COLO668 (cell line): ENCODE measurements around the gene SLC12A4.
A peak's percentile ranks its signal among the peaks of the same experiment; 100 is the strongest.
"Not testable (repeated sequence)": the region's sequence is repeated elsewhere in the genome, so short reads cannot be mapped to it uniquely, and the experiment has no call there.

Source experiments
- DNase-seq: peaks from one replicate; lab custom pipeline; 2025; ENCODE audit not compliant: unreplicated experiment; lab: John Stamatoyannopoulos, UW

The SLC12A4 gene

DNA sequence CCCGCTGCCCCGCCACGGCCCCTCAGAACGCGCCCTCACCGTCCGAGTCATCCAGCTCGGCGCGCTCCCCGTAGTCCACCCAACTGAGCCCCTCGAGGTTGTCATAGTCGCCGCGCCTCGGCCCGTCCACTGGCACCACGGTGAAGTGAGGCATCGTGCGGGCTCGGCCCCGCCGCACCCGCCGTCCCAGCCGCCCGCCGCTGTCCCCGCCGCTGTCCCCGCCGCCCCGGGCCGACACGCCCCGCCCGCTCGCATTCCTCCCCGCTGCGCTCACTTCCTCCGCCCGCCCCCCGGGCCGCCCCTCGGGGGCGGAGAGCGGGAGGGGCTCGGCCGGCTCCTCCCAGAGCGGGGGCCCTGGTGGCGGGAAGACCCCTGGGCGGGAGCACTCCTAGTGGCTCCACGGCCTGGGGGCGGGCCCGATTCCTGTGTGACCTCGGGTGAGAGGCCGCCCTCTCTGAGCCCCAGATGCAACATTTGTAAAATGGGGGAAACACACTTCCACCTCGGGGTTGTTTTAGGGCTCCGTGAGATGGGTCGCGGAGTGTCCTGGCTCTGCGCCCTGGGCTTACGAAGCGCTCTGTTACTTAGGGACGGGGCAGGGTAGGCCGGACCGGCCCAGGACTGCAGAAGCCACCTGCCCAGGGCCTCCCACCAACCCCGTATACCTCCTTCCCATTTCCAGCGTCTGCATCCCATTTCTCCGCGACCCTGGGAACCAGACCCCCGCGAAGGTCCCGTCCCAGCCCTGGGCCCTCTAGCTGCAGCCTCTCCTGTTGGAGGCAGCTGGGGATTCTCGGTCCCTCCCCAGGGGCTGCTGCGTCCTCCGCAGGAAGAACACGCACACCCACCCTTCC lies at the start of gene SLC12A4:
SLC12A4 (minus strand) TSS at position 238 of the 854 bp plus-strand sequence; CDS start at position 154, 84 bp downstream.
- DNase-seq: peak; percentile 37

DNA sequence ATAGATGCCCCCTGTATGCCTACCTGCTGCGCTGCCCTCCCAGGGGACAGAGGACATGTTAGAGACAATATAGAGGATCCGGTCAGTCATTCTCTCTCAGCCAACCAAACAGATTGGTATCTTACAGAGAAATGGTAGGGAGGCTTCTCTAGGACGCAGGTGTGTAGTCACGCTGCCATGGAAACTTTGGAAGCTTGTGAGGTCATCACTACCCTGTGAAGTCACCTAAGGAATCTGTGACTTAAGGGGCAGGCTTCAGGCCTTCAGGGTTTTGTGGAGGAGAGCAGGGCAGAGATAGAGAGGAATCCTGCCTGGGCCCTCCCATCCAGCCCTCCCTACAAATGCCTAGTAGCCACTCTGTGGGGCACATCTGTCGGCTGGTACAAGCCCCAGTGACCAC lies 47.2 kb upstream of the SLC12A4 start, which contains the start of gene DPEP2NB:
DPEP2NB (minus strand) TSS at position 231 of the 400 bp plus-strand sequence; CDS start at position 90, 141 bp downstream.
- DNase-seq: no peak

DNA sequence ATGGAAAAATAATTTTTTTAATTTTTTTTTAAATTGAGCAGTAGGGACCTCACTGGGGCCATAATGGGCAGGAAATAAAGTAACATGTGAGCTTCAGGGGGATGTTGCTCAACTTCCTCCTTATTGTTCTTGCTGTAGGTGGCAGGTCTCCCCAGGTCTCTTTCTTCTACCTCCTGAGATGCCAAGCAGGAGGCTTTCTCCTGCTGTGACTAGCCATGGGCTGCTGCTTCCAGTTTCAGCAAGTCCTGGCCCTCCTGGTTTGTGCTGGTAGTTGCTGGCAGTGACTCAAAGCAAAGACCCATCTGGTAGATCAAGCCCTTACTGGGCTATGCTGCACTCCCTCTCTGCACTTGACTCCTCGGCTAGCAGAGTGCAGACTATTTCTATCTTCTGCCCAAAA lies 45.0 kb upstream of the SLC12A4 start:
- no peak for DNase-seq

DNA sequence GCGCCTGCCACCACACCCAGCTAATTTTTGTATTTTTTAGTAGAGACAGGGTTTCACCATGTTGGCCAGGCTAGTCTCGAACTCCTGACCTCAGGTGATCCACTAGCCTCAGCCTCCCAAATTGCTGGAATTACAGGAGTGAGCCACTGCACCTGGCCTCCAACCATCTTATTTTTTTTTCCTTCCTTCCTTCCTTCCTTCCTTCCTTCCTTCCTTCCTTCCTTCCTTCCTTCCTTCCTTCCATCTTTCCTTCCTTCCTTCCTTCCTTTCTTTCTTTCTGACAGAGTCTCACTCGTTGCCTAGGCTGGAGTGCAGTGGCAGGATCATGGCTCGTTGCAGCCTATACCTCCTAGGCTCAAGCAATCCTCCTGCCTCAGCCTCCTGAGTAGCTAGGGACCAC lies 41.4 kb upstream of the SLC12A4 start:
- not testable (repeated sequence) for DNase-seq

DNA sequence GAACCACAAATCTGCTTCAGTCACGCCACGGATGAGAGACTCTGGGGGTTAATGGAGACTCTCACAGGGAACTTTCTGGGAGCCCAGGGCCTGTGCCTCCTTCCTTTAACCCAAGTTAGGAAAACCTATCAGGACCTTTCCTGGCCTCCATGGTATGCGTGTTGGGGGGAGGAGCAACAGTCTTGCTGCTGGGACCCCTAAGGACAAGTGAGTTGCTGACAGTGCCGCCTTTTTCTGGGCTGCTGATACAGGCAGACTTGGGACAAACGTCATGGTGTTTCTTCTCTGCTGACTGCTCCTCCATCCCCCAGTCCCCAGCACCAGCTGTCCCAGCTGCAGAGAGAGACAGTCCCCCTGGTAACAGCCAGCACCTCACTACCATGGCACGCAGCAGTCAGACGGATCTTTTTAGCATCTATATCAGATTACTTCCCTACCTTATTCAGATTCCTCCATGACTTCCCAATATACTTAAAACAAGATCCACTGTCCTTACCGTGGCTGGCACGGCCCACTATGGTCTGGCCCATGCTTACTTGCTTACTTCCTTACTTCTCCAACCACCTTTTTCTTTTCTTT lies 40.8 kb upstream of the SLC12A4 start:
- no peak for DNase-seq

DNA sequence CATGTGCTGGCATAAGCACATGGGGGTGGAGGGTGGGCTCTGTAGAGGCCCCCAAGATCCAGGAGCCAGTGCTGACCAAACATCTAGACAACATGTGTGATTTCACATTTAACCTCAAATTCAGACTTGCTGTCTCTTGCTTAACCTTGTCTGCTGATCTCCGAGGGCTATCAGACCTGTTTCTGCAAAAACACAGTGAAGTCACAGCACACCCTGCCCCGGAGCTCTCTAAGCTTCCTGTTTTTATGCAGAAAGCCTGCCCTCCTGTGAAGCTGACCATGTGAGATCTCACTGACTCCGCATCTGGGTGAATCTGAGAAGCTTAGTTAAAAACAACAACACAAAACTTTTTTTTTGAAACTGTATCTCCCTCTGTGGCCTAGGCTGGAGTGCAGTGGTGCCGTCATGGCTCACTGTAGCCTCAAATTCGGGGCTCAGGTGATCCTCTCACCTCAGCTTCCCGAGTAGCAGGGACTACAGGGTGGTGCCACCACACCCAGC lies 37.4 kb upstream of the SLC12A4 start:
- no peak for DNase-seq

DNA sequence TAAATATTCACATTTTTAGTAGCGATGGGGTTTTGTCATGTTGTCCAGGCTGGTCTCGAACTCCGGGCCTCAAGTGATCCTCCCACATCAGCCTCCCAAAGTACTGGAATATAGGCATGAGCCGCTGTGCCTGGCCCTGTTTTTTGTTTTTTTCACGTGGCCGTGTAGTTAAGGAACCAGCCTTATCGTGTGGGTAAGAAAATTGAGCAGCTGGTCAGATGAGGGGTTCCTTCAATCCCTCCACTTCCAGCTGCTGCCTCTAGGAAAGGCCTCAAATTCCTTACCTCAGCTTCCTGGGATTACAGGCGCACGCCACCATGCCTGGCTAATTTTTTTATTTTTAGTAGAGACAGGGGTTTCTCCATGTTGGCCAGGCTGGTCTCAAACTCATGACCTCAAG lies 36.8 kb upstream of the SLC12A4 start:
- DNase-seq: no peak

DNA sequence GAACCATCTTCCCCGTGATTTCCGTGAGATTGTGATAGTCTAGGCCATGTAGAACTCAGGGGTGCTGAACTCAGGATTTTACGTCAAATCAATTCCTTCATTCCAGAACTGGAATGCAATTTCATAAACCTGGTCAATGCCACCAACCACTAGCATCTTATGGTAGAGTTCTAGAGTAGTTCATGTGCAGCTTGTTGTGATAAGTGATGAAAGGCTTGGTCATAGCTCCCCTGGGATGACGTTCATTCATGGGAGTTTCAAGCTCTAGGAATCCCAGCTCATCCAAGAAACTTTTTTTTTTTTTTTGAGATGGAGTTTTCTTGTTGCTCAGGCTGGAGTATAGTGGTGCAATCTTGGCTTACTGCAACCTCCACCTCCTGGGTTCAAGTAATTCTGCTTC lies 34.6 kb upstream of the SLC12A4 start:
- DNase-seq: no peak

DNA sequence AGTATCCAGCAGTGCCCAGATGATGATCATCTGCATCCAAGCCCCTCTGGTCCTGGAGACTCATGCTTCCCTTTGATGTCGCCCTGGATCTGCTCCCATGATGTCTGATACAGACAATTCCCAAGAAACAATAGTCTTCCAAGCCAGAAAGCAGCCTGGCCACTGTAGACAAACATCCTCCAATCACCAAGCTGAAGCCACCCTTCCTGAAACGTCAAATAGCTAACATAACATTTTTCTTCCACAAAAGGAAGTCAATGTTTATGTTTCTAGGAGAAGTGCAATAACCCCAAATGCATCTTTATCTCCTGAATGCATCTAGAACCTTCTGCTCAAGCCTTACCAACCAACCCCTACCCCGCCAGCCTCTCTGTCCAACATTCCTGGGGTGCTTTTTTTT lies 32.0 kb upstream of the SLC12A4 start:
- DNase-seq: no peak

DNA sequence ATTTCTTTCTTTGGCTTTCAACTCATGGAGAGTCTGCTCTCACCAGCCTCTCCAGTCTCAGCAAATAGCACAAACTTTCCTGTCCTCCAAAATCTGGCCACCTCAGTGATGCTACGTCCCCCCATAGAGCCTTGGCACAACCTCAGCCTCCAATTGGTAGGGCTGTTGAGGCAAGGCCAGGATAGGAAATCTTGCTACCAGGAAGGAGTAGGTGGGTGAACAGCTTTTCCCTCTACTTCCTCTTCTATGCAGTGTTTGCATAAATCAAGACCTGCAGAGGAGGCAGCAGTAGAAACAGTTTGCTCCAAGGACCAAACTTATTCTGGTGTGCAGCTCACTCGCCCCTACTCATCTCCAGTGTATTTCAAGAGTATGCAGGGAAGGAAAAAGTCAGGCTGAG lies 31.5 kb upstream of the SLC12A4 start:
- DNase-seq: no peak

DNA sequence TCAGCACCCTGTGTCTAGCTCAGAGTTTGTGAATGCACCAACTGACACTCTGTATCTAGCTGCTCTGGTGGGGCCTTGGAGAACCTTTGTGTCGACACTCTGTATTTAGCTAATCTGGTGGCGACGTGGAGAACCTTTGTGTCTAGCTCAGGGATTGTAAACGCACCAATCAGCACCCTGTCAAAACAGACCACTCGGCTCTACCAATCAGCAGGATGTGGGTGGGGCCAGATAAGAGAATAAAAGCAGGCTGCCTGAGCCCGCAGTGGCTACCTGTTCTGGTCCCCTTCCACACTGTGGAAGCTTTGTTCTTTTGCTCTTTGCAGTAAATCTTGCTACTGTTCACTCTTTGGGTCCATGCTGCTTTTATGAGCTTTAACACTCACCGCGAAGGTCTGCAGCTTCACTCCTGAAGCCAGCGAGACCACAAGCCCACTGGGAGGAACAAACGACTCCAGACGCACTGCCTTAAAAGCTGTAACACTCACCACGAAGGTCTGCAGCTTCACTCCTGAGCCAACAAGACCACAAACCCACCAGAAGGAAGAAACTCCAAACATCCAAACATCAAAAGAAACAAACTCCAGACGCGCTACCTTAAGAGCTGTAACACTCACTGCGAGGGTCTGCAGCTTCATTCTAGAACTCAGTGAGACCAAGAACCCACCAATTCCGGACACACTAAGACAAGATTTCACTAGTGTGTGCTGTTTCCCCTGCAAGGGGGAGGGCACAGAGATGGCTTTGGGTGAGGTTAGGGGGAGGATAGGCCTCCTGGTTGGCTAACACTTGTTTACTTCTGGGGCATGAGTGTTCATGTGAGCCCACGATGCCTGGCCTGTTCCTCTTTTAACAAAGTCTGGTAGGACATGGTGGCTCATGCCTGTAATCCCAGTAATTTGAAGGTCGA lies 30.6 kb upstream of the SLC12A4 start, which contains the start of gene DPEP2:
DPEP2 (minus strand) TSS at position 706 of the 910 bp plus-strand sequence. CDS start 6,272 bp downstream, outside the sequence.
- DNase-seq: not testable (repeated sequence)

DNA sequence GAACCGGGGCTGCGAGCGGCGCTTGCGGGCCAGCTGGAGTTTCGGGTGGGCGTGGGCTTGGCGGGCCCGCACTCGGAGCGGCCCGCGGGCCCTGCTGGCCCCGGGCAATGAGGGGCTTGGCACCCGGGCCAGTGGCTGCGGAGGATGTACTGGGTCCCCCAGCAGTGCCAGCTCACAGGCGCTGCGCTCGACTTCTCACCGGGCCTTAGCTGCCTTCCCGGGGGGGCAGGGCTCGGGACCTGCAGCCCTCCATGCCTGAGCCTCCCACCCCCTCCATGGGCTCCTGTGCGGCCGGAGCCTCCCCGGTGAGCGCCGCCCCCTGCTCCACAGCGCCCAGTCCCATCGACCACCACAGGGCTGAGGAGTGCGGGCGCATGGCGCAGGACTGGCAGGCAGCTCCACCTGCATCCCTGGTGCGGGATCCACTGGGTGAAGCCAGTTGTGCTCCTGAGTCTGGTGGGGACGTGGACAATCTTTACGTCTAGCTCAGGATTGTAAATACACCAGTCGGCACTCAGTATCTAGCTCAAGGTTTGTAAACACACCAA lies 29.9 kb upstream of the SLC12A4 start:
- DNase-seq: not testable (repeated sequence)

DNA sequence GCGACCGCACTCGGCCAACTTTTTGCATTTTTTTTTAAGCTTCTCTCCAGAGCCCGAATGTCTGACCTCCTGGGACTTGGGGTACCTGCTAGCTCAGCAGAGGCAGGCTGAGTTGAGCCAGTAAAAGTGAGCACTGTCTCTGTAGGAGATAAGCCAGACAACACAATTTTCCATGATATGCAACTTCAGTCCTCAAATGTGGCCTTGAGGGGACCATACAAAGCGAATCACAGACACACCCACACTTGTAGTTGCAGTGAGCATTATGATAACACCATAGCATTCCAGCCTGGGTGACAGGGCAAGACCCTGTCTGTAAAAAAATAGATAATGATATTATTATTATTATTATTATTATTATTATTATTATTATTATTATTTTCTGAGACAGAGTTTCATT lies 28.2 kb upstream of the SLC12A4 start:
- no peak for DNase-seq

DNA sequence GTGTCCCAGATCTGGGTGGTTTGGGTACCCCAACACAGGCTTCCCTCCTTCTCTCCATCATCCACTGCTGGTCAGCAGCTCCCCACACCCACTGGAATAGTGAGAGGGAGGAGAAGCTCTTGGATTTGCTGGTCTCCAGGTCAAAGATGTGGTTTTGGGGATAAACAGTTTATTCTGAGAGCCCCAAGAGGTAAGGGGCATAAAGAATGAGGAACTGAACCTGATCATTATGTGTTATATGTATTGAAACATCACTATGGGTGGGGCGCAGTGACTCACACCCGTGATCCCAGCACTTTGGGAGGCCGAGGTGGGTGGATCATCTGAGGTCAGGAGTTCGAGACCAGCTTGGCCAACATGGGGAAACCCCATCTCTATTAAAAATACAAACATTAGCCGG lies 27.0 kb upstream of the SLC12A4 start:
- no peak for DNase-seq

DNA sequence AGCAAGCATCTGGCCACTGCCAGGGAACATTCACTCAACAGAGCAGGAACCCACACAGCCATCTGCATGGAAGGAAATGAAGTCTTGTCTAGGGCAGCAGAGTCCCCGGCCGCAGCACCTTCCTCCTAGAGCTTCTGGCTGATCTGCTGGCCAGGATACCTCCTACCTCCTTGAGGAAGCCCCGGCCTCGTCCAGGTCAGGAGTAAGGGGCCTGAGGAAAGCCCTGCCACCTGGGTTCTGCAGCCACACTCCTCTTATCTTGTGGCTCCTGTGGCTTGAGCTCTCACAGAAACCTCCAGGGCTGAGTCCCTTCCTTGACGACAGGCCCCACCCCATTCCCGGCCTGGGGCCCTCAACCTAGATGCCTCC lies 25.6 kb upstream of the SLC12A4 start:
- not testable (repeated sequence) for DNase-seq

DNA sequence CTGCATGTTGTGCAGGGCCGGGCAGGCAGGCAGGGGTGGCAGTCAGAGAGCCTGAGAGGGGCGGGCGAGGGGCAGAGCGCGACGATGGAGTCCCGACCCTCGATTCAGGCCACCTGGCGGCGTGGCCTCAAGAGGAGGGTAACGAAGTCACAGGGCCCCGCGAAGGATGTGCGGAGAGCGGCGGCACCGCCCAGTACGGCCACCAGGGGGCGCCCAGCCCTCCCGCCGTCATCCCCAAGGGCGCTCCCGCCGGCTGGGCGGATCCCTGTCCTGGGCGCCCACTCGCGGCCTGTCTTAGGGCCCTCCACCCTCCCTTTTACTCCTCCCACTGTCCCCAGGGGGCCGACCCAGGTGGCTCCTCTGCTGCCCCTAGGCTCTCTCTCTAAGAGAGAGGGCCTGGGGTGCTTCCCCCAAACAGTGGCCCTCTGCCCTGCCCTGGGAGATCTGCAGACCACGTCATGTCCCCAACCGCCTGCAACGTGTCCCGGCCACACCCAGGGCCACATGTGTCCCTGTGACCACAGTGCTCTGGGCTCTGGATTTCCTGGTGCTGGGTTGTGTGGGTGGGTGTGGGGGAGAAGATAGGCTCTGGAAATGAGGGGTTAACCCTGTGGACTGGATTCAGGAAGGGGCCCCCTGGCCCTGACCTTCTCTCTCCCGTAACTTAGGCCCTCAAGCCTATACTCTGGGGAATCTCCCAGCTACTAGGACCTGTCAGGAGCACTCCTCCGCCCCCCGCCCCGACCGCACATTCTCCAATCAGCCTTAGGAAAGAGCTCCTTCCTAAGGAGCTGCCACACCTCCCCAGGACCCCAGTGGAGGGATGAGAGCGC lies 25.0 kb upstream of the SLC12A4 start:
- peak; percentile 81 for DNase-seq

DNA sequence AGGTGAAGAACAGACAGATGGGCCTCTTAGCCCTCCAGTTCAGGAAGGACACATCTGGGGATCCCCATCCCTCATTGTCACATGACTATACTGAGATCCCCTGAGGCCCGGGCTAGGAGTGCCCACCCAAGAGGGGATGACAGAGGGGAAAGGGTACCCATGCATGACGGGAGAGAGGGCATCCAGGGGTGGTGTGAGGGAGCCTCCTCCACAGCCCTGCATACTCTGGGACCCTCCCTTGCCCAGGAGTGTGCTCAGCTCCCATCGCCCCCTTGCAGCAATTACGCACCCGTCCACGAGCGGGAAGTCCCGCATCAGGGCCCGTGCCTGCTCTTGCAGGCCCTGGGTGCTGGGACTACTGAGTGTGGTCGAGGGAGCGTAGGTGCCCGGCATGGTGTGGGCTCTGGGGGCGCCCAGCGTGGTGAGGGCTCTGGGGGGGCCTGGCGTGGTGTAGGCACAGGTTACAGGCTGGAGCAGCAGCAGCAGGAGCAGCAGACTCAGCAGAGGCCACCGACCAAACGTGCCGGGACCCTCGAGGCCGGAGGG lies 24.3 kb upstream of the SLC12A4 start:
- no peak for DNase-seq

DNA sequence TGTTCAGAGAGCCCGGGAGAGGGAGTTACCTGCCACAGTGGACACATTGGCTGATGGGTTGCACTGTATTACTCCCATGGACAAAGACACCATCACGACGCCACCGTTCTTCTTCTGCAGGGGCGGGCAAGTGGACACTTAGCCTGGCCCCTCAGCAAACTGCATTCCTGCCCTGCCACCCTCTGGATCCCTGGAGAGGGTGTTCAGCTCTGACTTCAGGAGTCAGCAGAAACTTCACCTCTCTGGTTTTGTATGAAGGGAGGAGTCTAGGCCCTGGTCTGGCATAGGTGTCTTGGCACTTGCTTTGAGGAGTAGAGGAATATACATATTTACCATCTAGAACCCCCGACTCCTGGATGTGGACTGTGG lies 21.6 kb upstream of the SLC12A4 start:
- DNase-seq: no peak

DNA sequence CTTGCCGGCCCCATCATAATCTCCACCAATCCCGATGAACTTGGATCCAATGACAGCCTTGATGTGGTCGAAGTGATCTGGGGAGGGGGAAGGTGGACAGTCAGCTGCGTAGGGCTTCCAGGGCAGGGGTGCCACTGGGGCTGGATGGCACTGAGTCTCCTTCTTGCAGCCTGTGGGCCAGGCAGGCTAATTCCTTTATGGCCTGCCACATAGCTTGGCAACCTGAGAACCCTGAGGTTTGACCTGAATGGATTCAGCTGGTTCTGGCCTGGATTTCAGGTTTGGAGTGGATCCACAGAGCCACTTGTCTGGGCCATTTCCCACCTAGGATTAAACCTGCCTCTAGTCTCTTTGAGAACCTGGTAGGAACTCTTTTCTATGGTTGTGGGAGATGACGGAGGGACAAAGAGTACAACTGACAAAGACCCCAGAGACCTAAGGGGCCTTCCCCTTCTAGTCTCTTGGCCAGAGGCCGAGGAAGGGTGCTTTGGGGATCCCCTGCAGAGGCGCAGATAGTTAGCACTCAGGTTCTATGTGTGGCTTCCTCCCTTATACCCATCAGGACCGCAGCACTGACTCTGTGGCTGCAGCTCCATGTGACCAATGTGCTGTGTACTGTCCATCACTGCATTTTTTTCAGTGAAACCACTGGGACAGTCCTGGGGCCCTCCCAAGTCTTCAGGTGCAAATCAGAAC lies 21.0 kb upstream of the SLC12A4 start:
- DNase-seq: no peak
